IMR-90 (cell line): ENCODE data around the gene NT5M.

Experiments
- BHLHE40 ChIP-seq: fragments of 150-350 bp; IDR thresholded peaks from 2 replicates; pipeline ENCODE4 v1.6.1; 2016; ENCODE audit warnings: mild to moderate bottlenecking, low read depth, low read length
- CHD1 ChIP-seq: IDR thresholded peaks from 2 replicates; pipeline ENCODE4 v1.6.1; 2012; ENCODE audit warnings: low read depth, low read length, improper control_type of control experiment
- FOS ChIP-seq: fragments of 150-350 bp; IDR thresholded peaks from 2 replicates; pipeline ENCODE4 v1.6.1; 2016; ENCODE audit warnings: low read depth, low read length
- MAFK ChIP-seq: IDR thresholded peaks from 2 replicates; pipeline ENCODE4 v1.6.1; 2012; ENCODE audit warnings: low read depth, low read length, improper control_type of control experiment
- MAZ ChIP-seq: IDR thresholded peaks from 2 replicates; pipeline ENCODE4 v1.6.1; 2012; ENCODE audit warnings: low read depth, mild to moderate bottlenecking, low read length, improper control_type of control experiment, moderate library complexity, borderline replicate concordance
- MXI1 ChIP-seq: IDR thresholded peaks from 2 replicates; pipeline ENCODE4 v1.6.1; 2012; ENCODE audit warnings: low read depth, mild to moderate bottlenecking, low read length, moderate library complexity, borderline replicate concordance
- NFE2L2 ChIP-seq: fragments of 150-350 bp; IDR thresholded peaks from 2 replicates; pipeline ENCODE4 v1.6.1; 2016; ENCODE audit warnings: low read depth, mild to moderate bottlenecking, low read length
- POLR2A ChIP-seq: IDR thresholded peaks from 2 replicates; pipeline ENCODE4 v1.6.1; 2012; ENCODE audit warnings: mild to moderate bottlenecking, low read depth, low read length
- RAD21 ChIP-seq: IDR thresholded peaks from 2 replicates; pipeline ENCODE4 v1.6.1; 2012; ENCODE audit warnings: low read length, improper control_type of control experiment
- RCOR1 ChIP-seq: IDR thresholded peaks from 2 replicates; pipeline ENCODE4 v1.6.1; 2012; ENCODE audit warnings: mild to moderate bottlenecking, low read length, improper control_type of control experiment; ENCODE audit not compliant: insufficient replicate concordance
- SMC3 ChIP-seq: fragments of 150-350 bp; IDR thresholded peaks from 2 replicates; pipeline ENCODE4 v1.6.1; 2016; ENCODE audit warnings: low read depth, mild to moderate bottlenecking, antibody characterized with exemption, low read length, moderate library complexity
- TF ChIP-seq, protein P1 (sequence below): conservative IDR thresholded peaks from 2 replicates; pipeline ENCODE4 v1.5.1; 2012; ENCODE audit warnings: mild to moderate bottlenecking, low read depth, low read length, improper control_type of control experiment
- TF ChIP-seq, protein P2 (sequence below): fragments of 150-350 bp; IDR thresholded peaks from 2 replicates; pipeline ENCODE4 v1.6.1; 2017; ENCODE audit warnings: mild to moderate bottlenecking, antibody characterized with exemption, low read length, low read depth
- TF ChIP-seq, protein P3 (sequence below): fragments of 150-350 bp; IDR thresholded peaks from 2 replicates; pipeline ENCODE4 v1.6.1; 2016; ENCODE audit warnings: low read depth, mild to moderate bottlenecking, low read length, moderate library complexity, borderline replicate concordance

DNA sequence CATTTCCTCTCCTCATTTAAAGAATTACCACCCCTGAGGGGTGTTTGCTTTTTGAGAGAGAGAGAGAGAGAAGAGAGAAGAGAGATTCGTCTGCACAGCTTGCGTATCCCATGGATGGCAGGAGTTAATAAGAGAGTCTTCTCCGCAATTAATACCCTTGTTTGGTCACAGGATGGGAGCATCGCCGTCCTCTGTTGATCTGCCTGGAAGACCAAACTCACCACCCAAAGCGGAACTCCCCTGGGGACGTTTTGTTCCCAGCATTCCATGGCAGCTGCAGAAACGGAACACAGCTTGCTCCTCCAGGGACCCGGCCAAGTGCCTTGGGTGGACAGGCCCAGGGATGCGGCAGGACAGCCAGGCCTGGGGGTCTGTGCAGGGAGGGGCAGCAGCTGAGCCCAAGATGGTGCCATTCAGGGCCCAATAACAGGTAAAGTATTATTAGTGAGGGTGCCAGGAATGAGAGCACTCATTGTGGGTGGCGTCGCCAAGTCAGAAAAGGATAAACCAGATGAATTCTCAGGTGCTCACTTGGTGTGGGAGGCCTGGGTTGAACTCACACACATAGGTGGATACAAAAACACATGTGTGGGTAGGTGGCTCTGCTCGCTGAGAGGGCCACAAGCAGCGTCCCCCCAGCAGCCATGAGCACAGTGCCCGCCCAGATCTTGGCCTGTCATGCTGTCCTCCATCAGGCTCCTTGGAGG is 83.1 kb downstream of the NT5M start:
- TF ChIP-seq POLR2A (no peak), MAZ (no peak), SMC3 (no peak), RAD21 (no peak), FOS (no peak), BHLHE40 (no peak), RCOR1 (no peak), CHD1 (no peak), NFE2L2 (no peak), MXI1 (no peak), MAFK (no peak)
- TF ChIP-seq, protein P1, sequence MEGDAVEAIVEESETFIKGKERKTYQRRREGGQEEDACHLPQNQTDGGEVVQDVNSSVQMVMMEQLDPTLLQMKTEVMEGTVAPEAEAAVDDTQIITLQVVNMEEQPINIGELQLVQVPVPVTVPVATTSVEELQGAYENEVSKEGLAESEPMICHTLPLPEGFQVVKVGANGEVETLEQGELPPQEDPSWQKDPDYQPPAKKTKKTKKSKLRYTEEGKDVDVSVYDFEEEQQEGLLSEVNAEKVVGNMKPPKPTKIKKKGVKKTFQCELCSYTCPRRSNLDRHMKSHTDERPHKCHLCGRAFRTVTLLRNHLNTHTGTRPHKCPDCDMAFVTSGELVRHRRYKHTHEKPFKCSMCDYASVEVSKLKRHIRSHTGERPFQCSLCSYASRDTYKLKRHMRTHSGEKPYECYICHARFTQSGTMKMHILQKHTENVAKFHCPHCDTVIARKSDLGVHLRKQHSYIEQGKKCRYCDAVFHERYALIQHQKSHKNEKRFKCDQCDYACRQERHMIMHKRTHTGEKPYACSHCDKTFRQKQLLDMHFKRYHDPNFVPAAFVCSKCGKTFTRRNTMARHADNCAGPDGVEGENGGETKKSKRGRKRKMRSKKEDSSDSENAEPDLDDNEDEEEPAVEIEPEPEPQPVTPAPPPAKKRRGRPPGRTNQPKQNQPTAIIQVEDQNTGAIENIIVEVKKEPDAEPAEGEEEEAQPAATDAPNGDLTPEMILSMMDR = no peak
- TF ChIP-seq, protein P2, sequence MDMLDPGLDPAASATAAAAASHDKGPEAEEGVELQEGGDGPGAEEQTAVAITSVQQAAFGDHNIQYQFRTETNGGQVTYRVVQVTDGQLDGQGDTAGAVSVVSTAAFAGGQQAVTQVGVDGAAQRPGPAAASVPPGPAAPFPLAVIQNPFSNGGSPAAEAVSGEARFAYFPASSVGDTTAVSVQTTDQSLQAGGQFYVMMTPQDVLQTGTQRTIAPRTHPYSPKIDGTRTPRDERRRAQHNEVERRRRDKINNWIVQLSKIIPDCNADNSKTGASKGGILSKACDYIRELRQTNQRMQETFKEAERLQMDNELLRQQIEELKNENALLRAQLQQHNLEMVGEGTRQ = no peak
- TF ChIP-seq, protein P3, sequence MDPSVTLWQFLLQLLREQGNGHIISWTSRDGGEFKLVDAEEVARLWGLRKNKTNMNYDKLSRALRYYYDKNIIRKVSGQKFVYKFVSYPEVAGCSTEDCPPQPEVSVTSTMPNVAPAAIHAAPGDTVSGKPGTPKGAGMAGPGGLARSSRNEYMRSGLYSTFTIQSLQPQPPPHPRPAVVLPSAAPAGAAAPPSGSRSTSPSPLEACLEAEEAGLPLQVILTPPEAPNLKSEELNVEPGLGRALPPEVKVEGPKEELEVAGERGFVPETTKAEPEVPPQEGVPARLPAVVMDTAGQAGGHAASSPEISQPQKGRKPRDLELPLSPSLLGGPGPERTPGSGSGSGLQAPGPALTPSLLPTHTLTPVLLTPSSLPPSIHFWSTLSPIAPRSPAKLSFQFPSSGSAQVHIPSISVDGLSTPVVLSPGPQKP = no peak
